Measurements from ENCODE around the gene DENND4B.

Gene DENND4B

DNA sequence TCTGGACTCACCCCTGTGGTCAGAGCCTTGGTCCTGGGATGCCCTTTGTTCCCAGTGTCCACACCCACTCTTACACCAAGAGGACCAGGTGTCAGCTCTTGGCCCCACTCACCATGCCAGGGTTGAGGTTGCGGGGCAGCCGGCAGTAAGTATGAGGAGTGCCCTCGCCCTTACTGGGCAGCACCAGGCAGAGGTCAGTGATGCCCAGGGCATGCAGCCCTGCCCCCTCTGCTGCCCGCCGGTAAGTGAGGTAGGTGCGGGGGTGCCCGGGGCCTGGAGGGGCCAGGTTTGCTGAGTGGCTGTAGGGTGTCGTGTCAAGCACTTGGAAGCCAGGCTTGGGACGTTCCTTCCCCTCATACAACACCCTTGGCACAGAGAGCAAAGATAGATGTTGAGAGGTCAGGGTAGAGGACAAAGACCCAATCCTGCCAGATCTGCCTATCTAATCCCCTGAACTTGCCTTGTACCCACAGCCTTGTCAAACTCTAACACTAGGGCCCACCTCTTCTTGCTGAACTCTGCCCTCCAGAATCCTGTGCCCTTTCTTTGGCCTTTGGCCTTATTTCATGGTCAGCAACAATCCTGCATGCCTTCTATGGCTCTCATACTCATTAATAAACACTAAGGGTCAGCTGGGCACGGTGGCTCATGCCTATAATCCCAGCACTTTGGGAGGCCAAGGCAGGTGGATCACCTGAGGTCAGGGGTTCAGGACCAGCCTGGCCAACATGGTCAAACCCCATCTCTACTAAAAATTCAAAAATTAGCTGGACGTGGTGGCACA lies 3.6 kb downstream of the DENND4B start:
- Histone ChIP-seq H3K36me3 (ENCODE audit: control insufficient read depth in 1 of 2, insufficient read depth in 2 of 2, low read length in 2 of 2) (peaks cover 25 to 39% of the 10 kb centered on the region in 2 donors), H3K4me1 (ENCODE audit: control insufficient read depth in 1 of 2, insufficient read depth in 2 of 2, low read length in 2 of 2) (peaks cover 6 to 15% of the 10 kb centered on the region in 2 donors), H3K4me3 (ENCODE audit: low read depth in 1 of 2, low read length in 2 of 2) (no peak overlapping the region), H3K9me3 (ENCODE audit: control insufficient read depth in 1 of 2, low read length in 2 of 2) (no peaks in the 10 kb centered on the region), H3K27me3 (ENCODE audit: low read depth, low read length) (no peaks in the 10 kb centered on the region), H3K27ac (ENCODE audit: low read length) (no peak overlapping the region)

DNA sequence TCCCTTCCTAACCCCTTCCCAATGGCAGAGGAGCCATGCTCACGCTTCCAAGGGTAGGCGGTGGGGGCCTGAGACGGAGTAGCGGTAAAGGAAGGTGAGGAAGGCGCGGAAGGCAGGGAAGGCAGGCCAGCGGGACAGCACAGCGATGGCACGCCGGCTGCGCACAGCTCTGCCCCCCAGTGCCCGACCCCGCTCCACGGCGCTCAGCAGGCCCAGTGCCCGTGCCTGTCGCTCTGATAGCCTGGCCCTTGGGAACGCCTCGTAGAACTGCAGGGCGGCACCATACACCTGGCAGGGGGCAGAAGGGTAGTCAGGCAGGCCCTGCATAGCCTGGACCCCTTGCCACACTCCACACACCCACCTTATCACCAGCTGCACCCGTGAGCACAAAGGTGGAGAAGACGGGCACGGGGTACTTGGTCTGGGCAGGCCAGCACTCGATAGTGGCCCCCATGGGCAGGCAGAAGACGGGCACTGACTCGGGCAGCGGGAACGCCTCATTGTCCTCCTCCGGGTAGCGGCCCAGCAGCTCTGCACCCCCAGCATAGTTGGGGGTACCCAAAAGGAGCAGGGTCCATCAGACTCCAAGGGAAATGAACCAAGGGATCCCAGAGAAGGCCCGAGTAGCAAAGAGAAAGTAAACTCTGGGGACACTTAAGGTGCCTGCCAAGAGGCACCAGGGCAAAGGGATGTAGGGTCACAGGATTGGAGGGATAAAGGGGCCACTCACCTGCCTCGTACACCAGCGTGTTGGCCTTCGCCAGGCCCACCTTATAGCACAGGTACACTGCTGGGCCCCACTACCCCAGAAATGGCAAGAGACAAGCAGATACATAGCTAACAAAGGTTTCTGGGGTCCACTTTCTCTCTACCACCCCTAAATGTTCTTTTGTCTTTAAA lies 4.4 kb downstream of the DENND4B start:
- Histone ChIP-seq H3K4me1 (ENCODE audit: control insufficient read depth in 1 of 2, insufficient read depth in 2 of 2, low read length in 2 of 2) (peaks cover 4 to 13% of the 10 kb centered on the region in 2 donors), H3K36me3 (ENCODE audit: control insufficient read depth in 1 of 2, insufficient read depth in 2 of 2, low read length in 2 of 2) (peaks cover 32 to 43% of the 10 kb centered on the region in 2 donors), H3K27ac (ENCODE audit: low read length) (no peak overlapping the region), H3K4me3 (ENCODE audit: low read depth in 1 of 2, low read length in 2 of 2) (no peak overlapping the region), H3K27me3 (ENCODE audit: low read depth, low read length) (no peaks in the 10 kb centered on the region), H3K9me3 (ENCODE audit: control insufficient read depth in 1 of 2, low read length in 2 of 2) (no peaks in the 10 kb centered on the region)

DNA sequence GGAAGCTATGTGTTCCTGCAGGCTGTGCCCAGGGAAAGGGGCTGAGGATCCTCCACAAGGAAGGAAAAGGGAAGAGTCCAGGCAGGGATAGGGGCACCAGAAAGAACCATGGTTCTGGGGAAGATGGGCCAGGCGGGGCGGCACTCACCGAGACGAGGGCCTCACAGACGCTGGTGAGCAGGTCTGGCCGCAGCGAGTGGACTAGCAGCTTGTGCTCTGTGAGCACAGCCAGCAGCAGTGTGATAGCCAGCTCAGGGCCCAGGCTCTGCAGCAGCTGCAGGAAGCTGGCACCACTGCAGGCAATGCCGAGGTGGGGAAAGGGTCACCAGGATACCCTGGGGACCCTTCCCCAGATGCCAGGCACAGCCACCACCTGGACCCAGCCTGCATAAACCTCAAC lies 5.8 kb downstream of the DENND4B start:
- Histone ChIP-seq H3K9me3 (ENCODE audit: control insufficient read depth in 1 of 2, low read length in 2 of 2) (no peaks in the 10 kb centered on the region), H3K27ac (ENCODE audit: low read length) (no peak overlapping the region), H3K36me3 (ENCODE audit: control insufficient read depth in 1 of 2, insufficient read depth in 2 of 2, low read length in 2 of 2) (peaks cover 44 to 57% of the 10 kb centered on the region in 2 donors), H3K4me3 (ENCODE audit: low read depth in 1 of 2, low read length in 2 of 2) (no peak overlapping the region), H3K4me1 (ENCODE audit: control insufficient read depth in 1 of 2, insufficient read depth in 2 of 2, low read length in 2 of 2) (peaks cover 0 to 7% of the 10 kb centered on the region in 2 donors), H3K27me3 (ENCODE audit: low read depth, low read length) (no peaks in the 10 kb centered on the region)

DNA sequence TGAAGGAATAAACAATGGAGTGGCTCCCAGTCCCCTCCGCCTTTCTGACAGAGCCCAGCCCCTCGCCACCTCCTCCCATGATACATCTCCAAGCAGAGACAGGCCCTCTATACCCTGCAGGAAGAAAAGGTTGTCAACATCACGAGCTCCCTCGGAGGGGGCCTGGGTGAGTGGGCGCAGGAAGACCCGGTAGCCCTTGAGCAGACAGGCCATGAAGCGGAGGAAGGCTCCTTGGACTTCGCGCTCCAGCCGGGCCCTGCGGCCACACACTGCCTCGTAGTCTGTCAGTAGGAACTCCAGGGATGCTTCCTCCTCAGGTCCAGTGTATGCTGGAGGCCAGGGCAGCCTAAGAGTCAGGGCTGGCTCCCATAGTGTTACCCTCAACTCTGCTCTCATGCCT lies 7.0 kb downstream of the DENND4B start:
- Histone ChIP-seq H3K27me3 (ENCODE audit: low read depth, low read length) (no peaks in the 10 kb centered on the region), H3K9me3 (ENCODE audit: control insufficient read depth in 1 of 2, low read length in 2 of 2) (no peaks in the 10 kb centered on the region), H3K4me3 (ENCODE audit: low read depth in 1 of 2, low read length in 2 of 2) (no peak overlapping the region), H3K36me3 (ENCODE audit: control insufficient read depth in 1 of 2, insufficient read depth in 2 of 2, low read length in 2 of 2) (peaks cover 53 to 69% of the 10 kb centered on the region in 2 donors), H3K27ac (ENCODE audit: low read length) (no peak overlapping the region), H3K4me1 (ENCODE audit: control insufficient read depth in 1 of 2, insufficient read depth in 2 of 2, low read length in 2 of 2) (no peaks in the 10 kb centered on the region)

DNA sequence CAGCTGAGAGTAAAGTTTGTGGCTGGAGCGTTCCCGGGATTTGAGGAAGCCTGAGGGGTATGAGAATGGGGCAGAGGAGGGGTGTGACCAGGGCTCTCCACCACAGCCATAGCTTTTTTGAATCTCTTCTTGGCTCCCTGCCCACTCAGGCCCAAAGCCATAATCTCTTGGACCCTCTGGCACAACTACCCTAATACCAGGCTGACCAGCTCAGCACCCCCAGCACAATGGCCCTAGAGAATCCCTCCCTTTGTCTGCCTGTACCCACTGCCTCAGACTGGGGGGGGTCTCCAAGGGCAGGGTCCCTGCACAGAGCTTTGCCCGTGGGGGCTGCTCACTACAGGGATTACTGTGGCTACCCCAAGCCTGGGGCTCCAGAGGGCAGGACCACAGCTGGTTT lies 7.5 kb downstream of the DENND4B start:
- no peak overlapping the region for H3K4me3 ChIP-seq (ENCODE audit: low read depth in 1 of 2, low read length in 2 of 2)
- no peak overlapping the region for H3K27ac ChIP-seq (ENCODE audit: low read length)
- no peaks in the 10 kb centered on the region for H3K9me3 ChIP-seq (ENCODE audit: control insufficient read depth in 1 of 2, low read length in 2 of 2)
- peaks cover 56 to 74% of the 10 kb centered on the region in 2 donors for H3K36me3 ChIP-seq (ENCODE audit: control insufficient read depth in 1 of 2, insufficient read depth in 2 of 2, low read length in 2 of 2)
- no peaks in the 10 kb centered on the region for H3K4me1 ChIP-seq (ENCODE audit: control insufficient read depth in 1 of 2, insufficient read depth in 2 of 2, low read length in 2 of 2)
- H3K27me3 ChIP-seq (ENCODE audit: low read depth, low read length), result no peaks in the 10 kb centered on the region

DNA sequence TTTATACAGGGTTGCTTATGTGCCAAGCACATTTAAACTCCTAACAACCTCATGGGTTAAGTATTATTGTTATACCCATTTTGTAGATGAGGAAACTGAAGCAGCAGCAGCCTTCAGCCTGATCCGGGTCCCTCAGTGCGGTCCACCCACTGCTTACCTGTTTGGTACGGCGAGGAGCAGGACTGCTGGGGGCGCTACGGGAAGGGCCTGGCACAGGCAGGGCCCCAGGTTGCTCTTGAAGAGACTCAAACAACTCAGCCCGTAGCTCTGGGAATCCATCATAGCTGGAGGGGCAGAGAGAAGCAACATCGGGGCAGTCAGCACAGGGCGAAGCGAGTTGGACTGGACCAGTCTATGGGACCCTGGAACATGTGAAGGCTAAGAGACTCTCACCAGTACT lies 9.2 kb downstream of the DENND4B start:
- no peak overlapping the region for H3K27ac ChIP-seq (ENCODE audit: low read length)
- H3K36me3 ChIP-seq (ENCODE audit: control insufficient read depth in 1 of 2, insufficient read depth in 2 of 2, low read length in 2 of 2), result peaks cover 60 to 88% of the 10 kb centered on the region in 2 donors
- no peaks in the 10 kb centered on the region for H3K27me3 ChIP-seq (ENCODE audit: low read depth, low read length)
- no peaks in the 10 kb centered on the region for H3K9me3 ChIP-seq (ENCODE audit: control insufficient read depth in 1 of 2, low read length in 2 of 2)
- H3K4me1 ChIP-seq (ENCODE audit: control insufficient read depth in 1 of 2, insufficient read depth in 2 of 2, low read length in 2 of 2), result no peaks in the 10 kb centered on the region
- no peak overlapping the region for H3K4me3 ChIP-seq (ENCODE audit: low read depth in 1 of 2, low read length in 2 of 2)

DNA sequence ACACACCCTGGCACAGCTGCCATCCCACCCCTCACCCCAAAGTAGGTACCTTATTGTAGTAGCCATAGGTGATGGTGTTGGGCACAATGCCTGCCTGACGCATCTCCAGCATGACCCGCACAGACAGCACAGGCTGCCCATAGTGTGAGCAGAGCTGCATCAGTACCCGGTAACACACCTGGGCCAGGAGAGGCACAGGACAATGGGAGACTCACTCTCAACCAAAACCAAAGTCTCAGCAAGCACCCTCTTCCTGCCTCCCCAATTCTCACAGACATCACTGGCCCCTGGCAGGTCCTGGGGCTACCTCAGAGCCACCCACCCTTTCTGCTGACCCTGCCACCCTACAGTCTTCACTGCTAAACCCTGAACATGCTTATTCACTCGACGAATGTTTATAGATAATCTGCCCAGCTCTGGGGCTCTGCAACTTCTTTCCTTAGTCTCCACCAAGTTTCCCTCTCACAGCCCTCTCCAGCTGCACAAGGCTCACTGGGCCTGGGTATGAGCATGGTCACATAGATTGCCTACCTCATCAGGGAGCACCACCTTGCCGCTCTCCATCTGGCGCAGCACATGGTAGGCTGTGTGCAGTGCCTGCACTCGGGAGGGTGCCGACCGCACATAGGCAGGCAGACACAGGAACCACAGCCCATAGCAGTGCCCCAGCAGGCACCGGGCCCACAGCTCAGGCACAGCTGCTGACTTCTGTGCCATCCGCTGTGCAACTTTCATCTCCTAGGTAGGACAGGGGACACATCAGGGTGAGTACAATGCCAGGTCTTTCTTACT lies 10.3 kb downstream of the DENND4B start:
- Histone ChIP-seq H3K4me3 (ENCODE audit: low read depth in 1 of 2, low read length in 2 of 2) (no peak overlapping the region), H3K9me3 (ENCODE audit: control insufficient read depth in 1 of 2, low read length in 2 of 2) (no peaks in the 10 kb centered on the region), H3K4me1 (ENCODE audit: control insufficient read depth in 1 of 2, insufficient read depth in 2 of 2, low read length in 2 of 2) (no peaks in the 10 kb centered on the region), H3K27me3 (ENCODE audit: low read depth, low read length) (no peaks in the 10 kb centered on the region), H3K36me3 (ENCODE audit: control insufficient read depth in 1 of 2, insufficient read depth in 2 of 2, low read length in 2 of 2) (peaks cover 61 to 87% of the 10 kb centered on the region in 2 donors), H3K27ac (ENCODE audit: low read length) (no peak overlapping the region)

DNA sequence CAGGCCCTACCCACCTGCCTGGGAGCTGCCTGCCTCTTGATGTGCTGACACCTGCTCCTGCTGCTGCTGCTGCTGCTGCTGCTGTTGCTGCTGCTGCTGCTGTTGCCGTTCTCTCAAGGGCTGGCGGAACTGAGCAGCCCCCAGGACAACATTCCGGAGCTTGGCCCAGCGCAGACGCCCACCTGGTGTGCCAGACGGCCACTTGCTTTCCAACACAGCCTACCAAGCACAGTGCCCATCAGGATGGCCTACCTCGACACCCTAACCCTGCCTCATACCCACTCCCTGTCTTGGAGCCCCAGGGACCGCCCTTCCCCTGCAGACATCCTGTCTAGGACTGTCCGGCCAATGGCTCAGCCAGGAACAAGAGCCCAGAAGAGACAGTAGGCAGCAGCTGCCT lies 11.8 kb downstream of the DENND4B start:
- Histone ChIP-seq H3K36me3 (ENCODE audit: control insufficient read depth in 1 of 2, insufficient read depth in 2 of 2, low read length in 2 of 2) (peaks cover 58 to 87% of the 10 kb centered on the region in 2 donors), H3K4me1 (ENCODE audit: control insufficient read depth in 1 of 2, insufficient read depth in 2 of 2, low read length in 2 of 2) (no peaks in the 10 kb centered on the region), H3K9me3 (ENCODE audit: control insufficient read depth in 1 of 2, low read length in 2 of 2) (no peaks in the 10 kb centered on the region), H3K27ac (ENCODE audit: low read length) (no peak overlapping the region), H3K4me3 (ENCODE audit: low read depth in 1 of 2, low read length in 2 of 2) (no peak overlapping the region), H3K27me3 (ENCODE audit: low read depth, low read length) (no peaks in the 10 kb centered on the region)

DNA sequence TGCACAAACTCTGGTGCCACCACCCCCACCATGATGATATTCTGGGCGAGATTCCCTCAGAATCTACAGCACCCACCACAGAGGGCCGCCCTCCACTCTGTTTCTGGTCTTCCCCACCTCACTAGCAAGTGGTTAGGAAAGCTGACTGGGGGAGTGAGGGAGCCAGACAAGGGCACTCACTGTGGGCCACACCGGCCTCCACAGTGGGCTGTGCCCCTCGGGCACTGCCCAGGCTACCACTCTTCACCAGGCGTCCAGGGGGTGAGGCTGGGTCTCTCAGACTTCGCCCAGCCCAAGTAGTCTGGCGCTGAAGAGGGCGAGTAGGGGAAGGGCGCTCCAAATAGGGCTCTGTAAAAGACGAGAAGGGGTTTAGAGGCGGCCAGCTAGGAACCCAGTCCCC lies 12.6 kb downstream of the DENND4B start:
- Histone ChIP-seq H3K27me3 (ENCODE audit: low read depth, low read length) (no peaks in the 10 kb centered on the region), H3K4me3 (ENCODE audit: low read depth in 1 of 2, low read length in 2 of 2) (no peak overlapping the region), H3K4me1 (ENCODE audit: control insufficient read depth in 1 of 2, insufficient read depth in 2 of 2, low read length in 2 of 2) (peaks cover 0 to under 1% of the 10 kb centered on the region in 2 donors), H3K9me3 (ENCODE audit: control insufficient read depth in 1 of 2, low read length in 2 of 2) (no peaks in the 10 kb centered on the region), H3K27ac (ENCODE audit: low read length) (no peak overlapping the region), H3K36me3 (ENCODE audit: control insufficient read depth in 1 of 2, insufficient read depth in 2 of 2, low read length in 2 of 2) (peaks cover 56 to 86% of the 10 kb centered on the region in 2 donors)

DNA sequence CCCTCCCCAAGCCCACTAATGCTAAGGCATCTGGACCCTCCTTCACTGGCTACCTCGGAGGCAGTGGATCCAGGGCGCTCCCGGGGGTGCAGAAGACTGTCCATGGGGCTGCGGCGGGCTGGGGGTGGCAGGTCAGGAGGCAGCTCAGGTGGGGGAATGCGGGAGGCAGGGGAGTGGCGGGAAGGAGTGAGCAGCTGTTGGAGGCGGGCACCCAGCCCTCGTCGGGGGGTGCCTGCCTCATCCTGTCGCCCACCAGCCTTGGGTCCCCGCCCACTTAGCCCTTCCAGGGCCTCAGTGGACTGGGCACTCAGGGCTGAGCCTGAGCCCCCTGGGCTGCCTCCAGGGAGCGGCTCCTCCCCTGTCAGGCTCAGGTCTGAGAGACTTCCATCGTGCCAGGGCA lies 13.1 kb downstream of the DENND4B start:
- no peak overlapping the region for H3K4me3 ChIP-seq (ENCODE audit: low read depth in 1 of 2, low read length in 2 of 2)
- H3K27ac ChIP-seq (ENCODE audit: low read length), result no peak overlapping the region
- no peaks in the 10 kb centered on the region for H3K9me3 ChIP-seq (ENCODE audit: control insufficient read depth in 1 of 2, low read length in 2 of 2)
- peaks cover 56 to 89% of the 10 kb centered on the region in 2 donors for H3K36me3 ChIP-seq (ENCODE audit: control insufficient read depth in 1 of 2, insufficient read depth in 2 of 2, low read length in 2 of 2)
- H3K4me1 ChIP-seq (ENCODE audit: control insufficient read depth in 1 of 2, insufficient read depth in 2 of 2, low read length in 2 of 2), result peaks cover 0 to 4% of the 10 kb centered on the region in 2 donors
- H3K27me3 ChIP-seq (ENCODE audit: low read depth, low read length), result no peaks in the 10 kb centered on the region
